Tibial nerve (tissue), 4 donors: ENCODE data around the gene HES5. TPM values are rescaled to one million over a fixed set of nuclear protein-coding genes. Genes with fewer than 3 reads are reported as not detected.

Source experiments
- DNase-seq, 2 donors: peaks; one replicate each; pipeline ENCODE4 v3.0.0-alpha.2; 2019; ENCODE audit warnings: low spot score in 2 of 2
- H3K27ac ChIP-seq, 4 donors: fragments of 200-600 bp; sonication (generic) in 3 of 4; one replicate each; pipeline ENCODE4 v1.5.1; 2017 to 2019; ENCODE audit warnings: mild to moderate bottlenecking in 1 of 4
- H3K27me3 ChIP-seq, 2 donors: fragments of 200-600 bp; sonication (generic) in 1 of 2; one replicate each; pipeline versions ENCODE4 v1.5.1 to v1.6.0; 2017 to 2019
- H3K36me3 ChIP-seq, 3 donors: fragments of 200-600 bp; sonication (generic); one replicate each; pipeline ENCODE4 v1.5.1; 2018 to 2019
- H3K4me1 ChIP-seq, 4 donors: fragments of 200-600 bp; sonication (generic) in 3 of 4; one replicate each; pipeline ENCODE4 v1.5.1; 2017 to 2019
- H3K4me3 ChIP-seq, 4 donors: fragments of 200-600 bp; sonication (generic) in 3 of 4; one replicate each; pipeline ENCODE4 v1.5.1; 2017 to 2019; ENCODE audit warnings: mild to moderate bottlenecking in 1 of 4, moderate library complexity in 1 of 4
- H3K9me3 ChIP-seq, 4 donors: fragments of 200-600 bp; sonication (generic) in 3 of 4; one replicate each; pipeline ENCODE4 v1.5.1; 2017 to 2019
- CTCF ChIP-seq, 5 experiments: fragments of 200-600 bp in 3 of 5; fragments of 450-650 bp in 2 of 5; sonication (generic) in 3 of 5; IDR thresholded peaks; one replicate each; pipeline ENCODE4 v1.5.1; 2016 to 2019; ENCODE audit warnings: antibody characterized with exemption in 5 of 5, mild to moderate bottlenecking in 3 of 5, moderate library complexity in 2 of 5
- EP300 ChIP-seq, 2 donors: sonication (generic); formaldehyde crosslinking; IDR thresholded peaks; one replicate each; pipeline ENCODE4 v1.6.1; 2017; ENCODE audit warnings: antibody characterized with exemption in 2 of 2, mild to moderate bottlenecking in 1 of 2
- POLR2A ChIP-seq, 2 donors: fragments of 450-650 bp; IDR thresholded peaks; one replicate each; pipeline ENCODE4 v1.6.1; 2017; ENCODE audit warnings: antibody characterized with exemption in 2 of 2, mild to moderate bottlenecking in 2 of 2, moderate library complexity in 2 of 2
- WGBS, 2 donors: methylation state at CpG; one replicate each; pipeline ENCODE4 v1.1.5; 2018; 5-methylcytosine and 5-hydroxymethylcytosine counted together
- total RNA-seq, 4 donors: library from RNA; depleted of rRNA; stranded (reverse); fragments of >200 nt; gene quantifications; one replicate each; pipeline ENCODE4 v1.1.0, GENCODE V29; 2016

The HES5 gene
- total RNA-seq, 4 donors from 2014 or later, result 0.87 TPM; not detected in 3

DNA sequence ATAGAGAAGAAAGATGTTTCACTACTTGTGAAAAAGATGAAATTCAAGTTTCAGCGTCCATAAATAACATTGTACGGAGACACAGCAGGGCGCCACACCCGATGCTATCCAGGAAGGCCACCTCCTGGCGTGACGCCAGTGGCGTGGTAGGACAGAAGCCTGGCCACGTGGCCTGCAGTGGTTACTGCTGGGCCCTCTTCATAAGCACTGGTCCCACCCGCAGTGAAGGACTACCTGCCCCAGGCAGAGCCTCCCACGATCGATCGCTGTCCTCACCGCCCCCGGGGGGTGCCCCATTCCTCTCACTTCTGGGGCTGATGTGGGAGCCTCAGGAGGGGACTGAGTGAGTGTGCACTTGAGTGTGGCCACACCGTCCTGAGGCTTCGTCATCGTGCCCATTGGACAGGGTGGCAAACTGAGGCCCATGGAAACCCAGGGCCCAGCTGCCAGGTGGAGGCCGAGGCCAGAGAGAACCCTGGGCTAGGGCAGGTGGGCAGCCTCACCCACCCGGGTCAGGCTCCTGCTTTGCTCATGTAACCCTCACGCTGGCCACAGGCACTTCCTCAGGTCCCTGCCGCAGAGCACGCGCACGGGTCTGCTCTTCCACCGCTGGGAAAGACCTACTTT lies 11.7 kb upstream of the HES5 start:
- no peak for DNase-seq
- no peak overlapping the region for H3K27ac ChIP-seq
- no peaks in the 10 kb centered on the region for H3K36me3 ChIP-seq
- no peak overlapping the region for H3K4me3 ChIP-seq
- TF ChIP-seq EP300 (IDR thresholded peaks at IDR 0.05) (no peak), POLR2A (IDR thresholded peaks at IDR 0.05) (no peak), CTCF (IDR thresholded peaks at IDR 0.05) (no peak)
- peaks cover 0 to 45% (median 27%) of the 10 kb centered on the region in 4 donors for H3K4me1 ChIP-seq
- WGBS, 2 donors, result 72 to 76% methylated on average over 17 to 24 of the region's 25 CpGs
- no peaks in the 10 kb centered on the region for H3K9me3 ChIP-seq
- peaks cover 0 to 38% of the 10 kb centered on the region in 2 donors for H3K27me3 ChIP-seq

- no peaks in the 10 kb centered on the region for H3K9me3 ChIP-seq
- H3K4me3 ChIP-seq, result no peak overlapping the region
- H3K27me3 ChIP-seq, result peaks cover 0 to 46% of the 10 kb centered on the region in 2 donors
- DNase-seq, result no peak
- 20 to 21% methylated on average over 19 to 20 of the region's 39 CpGs for WGBS, 2 donors
- TF ChIP-seq EP300 (IDR thresholded peaks at IDR 0.05), result no peak
- no peak for TF ChIP-seq POLR2A (IDR thresholded peaks at IDR 0.05)
- TF ChIP-seq CTCF (IDR thresholded peaks at IDR 0.05), result no peak
- peaks cover 0 to 37% (median 23%) of the 10 kb centered on the region in 4 donors for H3K4me1 ChIP-seq
- no peak overlapping the region for H3K27ac ChIP-seq
- H3K36me3 ChIP-seq, result no peaks in the 10 kb centered on the region
These were observed 10.9 kb upstream of the HES5 start for GRCh38 chr1:2540816-2541492.

DNA sequence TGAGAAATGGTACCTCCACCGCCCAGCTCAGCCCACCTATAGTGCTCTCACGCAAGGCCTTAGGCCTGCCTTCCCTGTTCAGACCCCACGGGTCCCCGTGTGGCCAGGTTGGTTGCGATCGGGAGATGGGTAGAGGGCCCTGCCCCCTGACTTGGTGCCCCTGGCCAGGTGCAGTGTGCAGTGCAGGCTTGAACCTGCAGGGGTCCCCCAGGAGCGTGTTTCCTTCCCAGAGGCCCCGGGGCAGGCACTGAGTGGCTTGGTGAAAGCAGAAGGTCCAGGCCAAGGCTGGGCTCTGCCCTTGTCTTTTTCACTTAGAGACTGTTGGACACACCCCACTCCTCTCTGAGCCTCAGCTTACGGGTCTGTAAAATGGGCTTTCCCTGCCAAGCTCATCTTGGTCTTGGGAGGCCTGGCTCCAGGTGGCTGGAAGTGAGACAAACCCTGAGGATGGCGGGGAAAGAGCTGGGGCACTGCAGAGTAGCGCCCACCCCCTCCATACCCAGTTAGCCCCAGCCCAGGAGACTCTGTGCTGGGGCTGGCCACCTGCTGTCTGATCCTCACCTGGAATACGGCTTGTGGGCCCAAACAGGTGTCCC lies 9.3 kb upstream of the HES5 start:
- H3K4me1 ChIP-seq, result peaks cover 0 to 28% (median 10%) of the 10 kb centered on the region in 4 donors
- TF ChIP-seq CTCF (IDR thresholded peaks at IDR 0.05) (no peak), POLR2A (IDR thresholded peaks at IDR 0.05) (no peak), EP300 (IDR thresholded peaks at IDR 0.05) (no peak)
- peaks cover 0 to 61% of the 10 kb centered on the region in 2 donors for H3K27me3 ChIP-seq
- H3K36me3 ChIP-seq, result no peaks in the 10 kb centered on the region
- H3K4me3 ChIP-seq, result no peak overlapping the region
- no peaks in the 10 kb centered on the region for H3K9me3 ChIP-seq
- no peak for DNase-seq
- WGBS, 2 donors, result 83 to 89% methylated on average over 6 of the region's 12 CpGs
- H3K27ac ChIP-seq, result no peak overlapping the region

GRCh38 chr1:2538872-2539271 lies 8.8 kb upstream of the HES5 start:
- Histone ChIP-seq H3K27ac (no peak overlapping the region), H3K36me3 (no peaks in the 10 kb centered on the region), H3K27me3 (peaks cover 0 to 67% of the 10 kb centered on the region in 2 donors), H3K4me1 (peaks cover 0 to 22% (median 6%) of the 10 kb centered on the region in 4 donors), H3K9me3 (no peaks in the 10 kb centered on the region), H3K4me3 (no peak overlapping the region)
- no peak for DNase-seq
- 95 to 100% methylated on average over 3 to 8 of the region's 8 CpGs for WGBS, 2 donors
- TF ChIP-seq EP300 (IDR thresholded peaks at IDR 0.05) (no peak), CTCF (IDR thresholded peaks at IDR 0.05) (no peak), POLR2A (IDR thresholded peaks at IDR 0.05) (no peak)

GRCh38 chr1:2538376-2538775 lies 8.3 kb upstream of the HES5 start:
- Histone ChIP-seq H3K4me1 (peaks cover 0 to 19% (median 6%) of the 10 kb centered on the region in 4 donors), H3K36me3 (no peaks in the 10 kb centered on the region), H3K27ac (no peak overlapping the region), H3K4me3 (no peak overlapping the region), H3K27me3 (peaks cover 0 to 72% of the 10 kb centered on the region in 2 donors), H3K9me3 (no peaks in the 10 kb centered on the region)
- TF ChIP-seq POLR2A (IDR thresholded peaks at IDR 0.05) (no peak), CTCF (IDR thresholded peaks at IDR 0.05) (no peak), EP300 (IDR thresholded peaks at IDR 0.05) (no peak)
- DNase-seq, result no peak
- 86 to 91% methylated on average over 4 of the region's 4 CpGs for WGBS, 2 donors
